Measurements from ENCODE around the gene SIGLEC8. TPM values are rescaled to one million over a fixed set of nuclear protein-coding genes. Genes with fewer than 3 reads are reported as not detected.
"Not testable (repeated sequence)": the region's sequence is repeated elsewhere in the genome, so short reads cannot be mapped to it uniquely, and the experiment has no call there.

SIGLEC8 gene
- total and polyA plus RNA-seq, 10 of the 15 experiments (the other 5 are each of a cell fraction or from before 2014, with no cell fraction given) = not detected

DNA sequence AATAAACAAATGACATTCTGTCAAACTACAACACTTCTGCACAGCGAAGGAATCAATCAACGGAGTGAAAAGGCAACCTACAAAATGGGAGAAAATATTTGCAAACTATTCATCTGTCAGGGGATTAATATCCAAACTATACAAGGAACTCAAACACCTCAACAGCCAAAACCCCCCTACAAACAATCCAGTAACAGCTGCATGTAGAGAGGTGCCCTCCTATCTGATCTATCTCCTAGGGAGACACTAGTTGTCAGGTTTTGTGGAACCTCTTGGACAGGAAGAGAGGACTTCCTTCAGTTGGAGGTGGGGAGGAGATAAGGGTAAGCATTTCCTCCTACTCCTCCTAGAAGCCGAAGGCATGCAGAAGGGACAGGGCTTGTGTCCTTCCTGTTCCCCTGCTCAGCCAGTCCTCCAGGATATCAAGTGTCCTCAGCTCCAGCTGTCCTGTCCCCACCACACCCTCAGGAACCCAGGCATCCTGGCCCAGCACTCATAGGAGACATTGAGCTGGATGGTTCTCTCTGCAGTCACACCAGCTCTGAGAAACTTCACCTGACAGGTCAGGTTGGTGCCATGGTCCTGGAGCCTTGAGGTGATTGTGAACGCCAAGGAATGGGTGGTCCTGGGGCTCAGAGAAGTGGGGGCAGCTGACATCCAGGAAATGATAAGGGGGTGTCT, 9.8 kb upstream of the SIGLEC8 start (continued):
- no peak for TF ChIP-seq NFIC (IDR thresholded peaks at IDR 0.05; ENCODE audit: low read depth, low read length)

DNA sequence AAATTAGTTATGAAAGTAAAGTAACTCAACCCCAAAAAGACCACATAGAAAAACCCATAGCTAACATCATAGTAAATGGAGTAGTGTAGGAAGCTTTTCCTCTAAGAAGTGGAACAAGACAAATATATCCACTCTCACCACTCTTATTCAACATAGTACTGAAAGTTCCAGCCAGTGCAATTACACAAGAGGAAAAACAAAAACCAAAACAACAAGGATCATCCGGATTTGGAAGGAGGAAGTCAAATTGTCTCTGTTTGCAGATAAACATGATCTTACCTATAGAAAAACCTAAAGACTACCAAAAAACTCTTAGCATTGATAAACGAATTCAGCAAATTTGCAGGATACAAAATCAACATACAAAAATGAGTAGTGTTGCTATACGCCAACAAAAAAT, 8.5 kb upstream of the SIGLEC8 start:
- FAIRE-seq = no peak
- no peaks in the 10 kb centered on the region; a peak in 1 of 4 replicates for H3K27me3 ChIP-seq (replicated peaks in 1 of 2; ENCODE audit: control insufficient read depth in 2 of 2, insufficient read depth in 2 of 2, low read length in 1 of 2)
- BruUV-seq (replicated peaks) = no TSS peak
- DNase-seq (ENCODE audit: low read depth, low spot score) = no peak
- H3K9ac ChIP-seq (ENCODE audit: control insufficient read depth, insufficient read depth, low read length) = no peak overlapping the region
- no peak overlapping the region for H3K4me2 ChIP-seq (ENCODE audit: control insufficient read depth, insufficient read depth)
- H3K4me3 ChIP-seq = no peak overlapping the region
- CTCF ChIA-PET = interaction anchor here (0.7 to 10.8 kb wide), 6 partner anchors 20 to 192 kb away, joined by 3 to 281 read pairs (median 4); no protein-coding TSS in a partner anchor
- no peaks in the 10 kb centered on the region for H3K36me3 ChIP-seq (ENCODE audit: control insufficient read depth in 2 of 2, insufficient read depth in 2 of 2, low read length in 1 of 2)
- no peaks in the 10 kb centered on the region for H3K4me1 ChIP-seq (ENCODE audit: control insufficient read depth, insufficient read depth, low read length)
- H2AFZ ChIP-seq (ENCODE audit: control insufficient read depth, low read depth, low read length) = no peak overlapping the region
- TF ChIP-seq, protein P1, sequence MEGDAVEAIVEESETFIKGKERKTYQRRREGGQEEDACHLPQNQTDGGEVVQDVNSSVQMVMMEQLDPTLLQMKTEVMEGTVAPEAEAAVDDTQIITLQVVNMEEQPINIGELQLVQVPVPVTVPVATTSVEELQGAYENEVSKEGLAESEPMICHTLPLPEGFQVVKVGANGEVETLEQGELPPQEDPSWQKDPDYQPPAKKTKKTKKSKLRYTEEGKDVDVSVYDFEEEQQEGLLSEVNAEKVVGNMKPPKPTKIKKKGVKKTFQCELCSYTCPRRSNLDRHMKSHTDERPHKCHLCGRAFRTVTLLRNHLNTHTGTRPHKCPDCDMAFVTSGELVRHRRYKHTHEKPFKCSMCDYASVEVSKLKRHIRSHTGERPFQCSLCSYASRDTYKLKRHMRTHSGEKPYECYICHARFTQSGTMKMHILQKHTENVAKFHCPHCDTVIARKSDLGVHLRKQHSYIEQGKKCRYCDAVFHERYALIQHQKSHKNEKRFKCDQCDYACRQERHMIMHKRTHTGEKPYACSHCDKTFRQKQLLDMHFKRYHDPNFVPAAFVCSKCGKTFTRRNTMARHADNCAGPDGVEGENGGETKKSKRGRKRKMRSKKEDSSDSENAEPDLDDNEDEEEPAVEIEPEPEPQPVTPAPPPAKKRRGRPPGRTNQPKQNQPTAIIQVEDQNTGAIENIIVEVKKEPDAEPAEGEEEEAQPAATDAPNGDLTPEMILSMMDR (IDR thresholded peaks at IDR 0.05 in 2 of 3, conservative IDR thresholded peaks at IDR 0.05 in 1 of 3; ENCODE audit: control insufficient read depth in 2 of 3, extremely low read depth in 1 of 3, insufficient read depth in 1 of 3, low read depth in 3 of 3, low read length in 3 of 3) = no peak
- TF ChIP-seq FOS (IDR thresholded peaks at IDR 0.05; ENCODE audit: borderline replicate concordance, extremely low read depth, insufficient read length) = no peak
- TF ChIP-seq BCL11A (IDR thresholded peaks at IDR 0.05; ENCODE audit: low read depth, low read length) = no peak
- TF ChIP-seq, protein P2, sequence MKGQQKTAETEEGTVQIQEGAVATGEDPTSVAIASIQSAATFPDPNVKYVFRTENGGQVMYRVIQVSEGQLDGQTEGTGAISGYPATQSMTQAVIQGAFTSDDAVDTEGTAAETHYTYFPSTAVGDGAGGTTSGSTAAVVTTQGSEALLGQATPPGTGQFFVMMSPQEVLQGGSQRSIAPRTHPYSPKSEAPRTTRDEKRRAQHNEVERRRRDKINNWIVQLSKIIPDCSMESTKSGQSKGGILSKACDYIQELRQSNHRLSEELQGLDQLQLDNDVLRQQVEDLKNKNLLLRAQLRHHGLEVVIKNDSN (IDR thresholded peaks at IDR 0.05; ENCODE audit: borderline replicate concordance, extremely low read length, insufficient read depth, low read depth, low read length) = no peak
- TF ChIP-seq TARDBP (IDR thresholded peaks at IDR 0.05; ENCODE audit: borderline replicate concordance) = no peak
- ATAC-seq = no peak
- POLR2A ChIA-PET = no interaction called here
- in situ Hi-C loops (cut with MboI) = no loop called here
- H3K9me3 ChIP-seq (replicated peaks; ENCODE audit: control insufficient read depth, insufficient read depth, low read length) = no peaks in the 10 kb centered on the region
- 38% methylated on average over 3 of the region's 3 CpGs for WGBS (ENCODE audit: insufficient coverage, insufficient replicate concordance, low lambda C conversion rate, missing lambda C conversion rate)
- H3K79me2 ChIP-seq (ENCODE audit: control insufficient read depth, insufficient read depth, low read length) = no peaks in the 10 kb centered on the region
- H3K27ac ChIP-seq (ENCODE audit: control insufficient read depth, insufficient read depth) = no peak overlapping the region
- SMC1A ChIA-PET (ENCODE audit: uncharacterized antibody, unreplicated experiment) = interaction anchor here (0.9 to 1.4 kb wide), 3 partner anchors 32 to 190 kb away, joined by 3 to 4 read pairs (median 3); no protein-coding TSS in a partner anchor
- H4K20me1 ChIP-seq (ENCODE audit: control insufficient read depth, insufficient read depth) = no peaks in the 10 kb centered on the region; the same call in 1 of the 2 replicates
- RAD21 ChIA-PET (ENCODE audit: unreplicated experiment) = interaction anchor here (1.2 to 2.6 kb wide), 2 partner anchors 190 to 194 kb away, joined by 4 to 5 read pairs; no protein-coding TSS in a partner anchor
- intact Hi-C loops (cut with micrococcal nuclease; ENCODE audit: unreplicated experiment) = no loop called here

DNA sequence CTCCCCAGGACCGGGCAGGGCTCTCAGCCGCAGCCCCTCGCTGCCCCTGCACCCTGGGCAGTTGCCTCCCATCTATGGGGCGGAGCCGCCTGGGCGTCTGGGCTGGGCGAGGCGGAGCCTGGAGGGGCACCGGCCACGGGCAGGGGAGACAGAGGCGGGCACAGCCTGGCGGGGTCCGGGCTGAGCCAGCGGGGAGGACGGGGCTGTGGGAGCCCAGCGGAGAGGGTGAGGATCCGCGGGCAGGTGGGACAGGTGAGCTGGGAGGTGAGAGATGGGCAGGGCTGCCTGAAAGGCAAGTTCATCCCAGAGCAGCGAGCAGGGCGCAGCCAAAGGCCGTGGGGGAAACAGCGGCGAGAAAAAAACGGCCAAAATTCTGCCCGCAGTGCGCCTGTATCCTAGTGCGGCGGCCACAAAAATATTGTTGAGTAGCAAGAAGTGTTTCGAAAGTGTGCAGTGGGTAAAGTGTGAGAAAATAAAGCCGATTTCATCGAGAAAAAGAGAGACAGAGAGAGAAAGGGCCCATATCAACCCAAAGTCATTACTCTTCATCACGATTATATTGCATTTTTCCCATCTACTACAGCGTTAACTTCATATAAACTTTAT, 5.8 kb upstream of the SIGLEC8 start:
- RAD21 ChIA-PET (ENCODE audit: unreplicated experiment); POLR2A ChIA-PET; intact Hi-C loops (cut with micrococcal nuclease; ENCODE audit: unreplicated experiment); DNase-seq (ENCODE audit: low read depth, low spot score); SMC1A ChIA-PET (ENCODE audit: uncharacterized antibody, unreplicated experiment); H3K4me2 ChIP-seq (ENCODE audit: control insufficient read depth, insufficient read depth); CTCF ChIA-PET; in situ Hi-C loops (cut with MboI); H3K27me3 ChIP-seq (replicated peaks in 1 of 2; ENCODE audit: control insufficient read depth in 2 of 2, insufficient read depth in 2 of 2, low read length in 1 of 2); H3K79me2 ChIP-seq (ENCODE audit: control insufficient read depth, insufficient read depth, low read length); H3K4me1 ChIP-seq (ENCODE audit: control insufficient read depth, insufficient read depth, low read length); ATAC-seq; H3K4me3 ChIP-seq; BruUV-seq (replicated peaks); FAIRE-seq; H4K20me1 ChIP-seq (ENCODE audit: control insufficient read depth, insufficient read depth); H2AFZ ChIP-seq (ENCODE audit: control insufficient read depth, low read depth, low read length); H3K27ac ChIP-seq (ENCODE audit: control insufficient read depth, insufficient read depth); H3K9ac ChIP-seq (ENCODE audit: control insufficient read depth, insufficient read depth, low read length); H3K36me3 ChIP-seq (ENCODE audit: control insufficient read depth in 2 of 2, insufficient read depth in 2 of 2, low read length in 1 of 2); H3K9me3 ChIP-seq (replicated peaks; ENCODE audit: control insufficient read depth, insufficient read depth, low read length): not testable (repeated sequence)
- WGBS (ENCODE audit: insufficient coverage, insufficient replicate concordance, low lambda C conversion rate, missing lambda C conversion rate) = 15% methylated on average over 5 of the region's 33 CpGs
